Stimulated activated effector memory CD8-positive, alpha-beta T cell treated with anti-CD3 and anti-CD28 coated beads, Interleukin-12 subunit alpha, Interleukin-12 subunit beta, amount 100 ng/mL, for 72 hours (primary cell): ENCODE measurements around the gene TNFAIP8L2.
"Not testable (repeated sequence)": the region's sequence is repeated elsewhere in the genome, so short reads cannot be mapped to it uniquely, and the experiment has no call there.

Experiments used
- ATAC-seq: fragments of 150-1000 bp; cut with Tn5 transposase; 2 replicates; pipeline ENCODE4 v1.10.0; 2021
- DNase-seq, 2 donors: peaks; one replicate each; pipeline ENCODE4 v3.0.0; 2021 to 2022; ENCODE audit warnings: low spot score in 2 of 2
- H3K27ac Mint-ChIP-seq: one replicate; pipeline ENCODE4 v1.8.0; 2022; ENCODE audit warnings: mild to moderate bottlenecking, mixed read lengths
- H3K36me3 Mint-ChIP-seq: one replicate; pipeline ENCODE4 v1.8.0; 2022; ENCODE audit warnings: mild to moderate bottlenecking, mixed read lengths
- H3K4me1 Mint-ChIP-seq: one replicate; pipeline ENCODE4 v1.8.0; 2022; ENCODE audit warnings: mixed read lengths
- H3K4me3 Mint-ChIP-seq: one replicate; pipeline ENCODE4 v1.8.0; 2022; ENCODE audit warnings: mild to moderate bottlenecking, mixed read lengths
- H3K9me3 Mint-ChIP-seq: one replicate; pipeline ENCODE4 v1.8.0; 2022; ENCODE audit warnings: mixed read lengths

The TNFAIP8L2 gene

GRCh38 chr1:151165281-151165737 is 8.9 kb downstream of the TNFAIP8L2 start:
- Mint-ChIP-seq H3K36me3 (peaks cover 79% of the 10 kb centered on the region), H3K9me3 (no peaks in the 10 kb centered on the region), H3K4me3 (peak overlapping the region; percentile 92), H3K27ac (peak overlapping the region; percentile 95), H3K4me1 (peaks cover 48% of the 10 kb centered on the region)
- DNase-seq (no peak), ATAC-seq (no peak)

GRCh38 chr1:151165738-151166504 is 9.5 kb downstream of the TNFAIP8L2 start, which contains the start of the genes LYSMD1 and SCNM1:
TSS of gene LYSMD1 (minus strand) at chr1:151165902. CDS start at chr1:151165258, 644 bp downstream.
TSS of gene SCNM1 (plus strand) at chr1:151166144. CDS start at chr1:151166153, 9 bp downstream.
- ATAC-seq (peak; percentile 95), DNase-seq (peak; percentile 78 to 97)
- peak within 1 kb of the TSS; percentile 95 for H3K27ac Mint-ChIP-seq
- H3K4me1 Mint-ChIP-seq: peaks cover 47% of the 10 kb centered on the region
- no peaks in the 10 kb centered on the region for H3K9me3 Mint-ChIP-seq
- peaks cover 79% of the 10 kb centered on the region for H3K36me3 Mint-ChIP-seq
- peak within 1 kb of the TSS; percentile 92 for H3K4me3 Mint-ChIP-seq

GRCh38 chr1:151166505-151166956 is 10.1 kb downstream of the TNFAIP8L2 start:
- peaks cover 73% of the 10 kb centered on the region for H3K36me3 Mint-ChIP-seq
- ATAC-seq (no peak), DNase-seq (no peak)
- peak overlapping the region; percentile 95 for H3K27ac Mint-ChIP-seq
- H3K4me1 Mint-ChIP-seq: peaks cover 46% of the 10 kb centered on the region
- H3K4me3 Mint-ChIP-seq: peak overlapping the region; percentile 92
- H3K9me3 Mint-ChIP-seq: no peaks in the 10 kb centered on the region

GRCh38 chr1:151167116-151167515 is 10.7 kb downstream of the TNFAIP8L2 start:
- no peaks in the 10 kb centered on the region for H3K9me3 Mint-ChIP-seq
- peaks cover 41% of the 10 kb centered on the region for H3K4me1 Mint-ChIP-seq
- no peak for ATAC-seq

GRCh38 chr1:151171190-151171589 is 14.7 kb downstream of the TNFAIP8L2 start:
- Mint-ChIP-seq H3K4me1 (peaks cover 17% of the 10 kb centered on the region), H3K36me3 (peaks cover 90% of the 10 kb centered on the region), H3K9me3 (no peaks in the 10 kb centered on the region), H3K27ac (no peak overlapping the region), H3K4me3 (no peak overlapping the region)
- ATAC-seq (no peak), DNase-seq (no peak)

More at GRCh38 chr1:151167116-151167515, 10.7 kb downstream of the TNFAIP8L2 start:
- H3K4me3 Mint-ChIP-seq: peak overlapping the region; percentile 92
- H3K36me3 Mint-ChIP-seq: peaks cover 70% of the 10 kb centered on the region
- peak overlapping the region; percentile 95 for H3K27ac Mint-ChIP-seq
- no peak for DNase-seq

GRCh38 chr1:151175041-151175741 is 18.7 kb downstream of the TNFAIP8L2 start:
- DNase-seq: no peak
- no peaks in the 10 kb centered on the region for H3K9me3 Mint-ChIP-seq
- H3K4me3 Mint-ChIP-seq: no peak overlapping the region
- H3K36me3 Mint-ChIP-seq: peaks cover 90% of the 10 kb centered on the region
- peak overlapping the region; percentile 75 for H3K27ac Mint-ChIP-seq
- peaks cover 6% of the 10 kb centered on the region for H3K4me1 Mint-ChIP-seq
- ATAC-seq: no peak

GRCh38 chr1:151175863-151176262 is 19.4 kb downstream of the TNFAIP8L2 start, which contains the start of gene TMOD4:
TSS of gene TMOD4 (minus strand) at chr1:151175981. CDS start at chr1:151174875, 1,106 bp downstream.
- H3K27ac Mint-ChIP-seq: peak within 1 kb of the TSS; percentile 75
- no peak within 1 kb of the TSS for H3K4me3 Mint-ChIP-seq
- no peak for DNase-seq
- H3K9me3 Mint-ChIP-seq: no peaks in the 10 kb centered on the region
- peaks cover 9% of the 10 kb centered on the region for H3K4me1 Mint-ChIP-seq
- ATAC-seq: peak; percentile 58
- H3K36me3 Mint-ChIP-seq: peaks cover 90% of the 10 kb centered on the region

GRCh38 chr1:151176514-151177045 is 20.1 kb downstream of the TNFAIP8L2 start:
- ATAC-seq (no peak), DNase-seq (no peak)
- peaks cover 97% of the 10 kb centered on the region for H3K36me3 Mint-ChIP-seq
- H3K4me3 Mint-ChIP-seq: no peak overlapping the region
- no peaks in the 10 kb centered on the region for H3K9me3 Mint-ChIP-seq
- peaks cover 12% of the 10 kb centered on the region for H3K4me1 Mint-ChIP-seq
- H3K27ac Mint-ChIP-seq: peak overlapping the region; percentile 75

- peaks cover 23% of the 10 kb centered on the region for H3K4me1 Mint-ChIP-seq
- H3K9me3 Mint-ChIP-seq: no peaks in the 10 kb centered on the region
- H3K36me3 Mint-ChIP-seq: peaks cover 72% of the 10 kb centered on the region
- H3K27ac Mint-ChIP-seq: no peak overlapping the region
- ATAC-seq (no peak), DNase-seq (no peak)
- no peak overlapping the region for H3K4me3 Mint-ChIP-seq
These were observed 27.8 kb downstream of the TNFAIP8L2 start for GRCh38 chr1:151184211-151184610.

GRCh38 chr1:151187205-151187604 is 30.8 kb downstream of the TNFAIP8L2 start:
- Mint-ChIP-seq H3K9me3 (no peaks in the 10 kb centered on the region), H3K36me3 (peaks cover 50% of the 10 kb centered on the region), H3K27ac (no peak overlapping the region), H3K4me3 (no peak overlapping the region), H3K4me1 (peaks cover 30% of the 10 kb centered on the region)
- ATAC-seq (no peak), DNase-seq (no peak)

- DNase-seq, H3K9me3 Mint-ChIP-seq, ATAC-seq: not testable (repeated sequence)
- Mint-ChIP-seq H3K27ac (peak overlapping the region; percentile 98), H3K4me3 (peak overlapping the region; percentile 99), H3K4me1 (peaks cover 30% of the 10 kb centered on the region), H3K36me3 (peaks cover 35% of the 10 kb centered on the region)
These were observed 32.2 kb downstream of the TNFAIP8L2 start for GRCh38 chr1:151188667-151189066.

GRCh38 chr1:151189637-151190445 is 33.4 kb downstream of the TNFAIP8L2 start, which contains the start of gene VPS72:
TSS of gene VPS72 (minus strand) at chr1:151190197. CDS start at chr1:151190121, 76 bp downstream.
- peak within 1 kb of the TSS; percentile 98 for H3K27ac Mint-ChIP-seq
- ATAC-seq: peak; percentile 99
- H3K4me1 Mint-ChIP-seq: peaks cover 30% of the 10 kb centered on the region
- no peaks in the 10 kb centered on the region for H3K9me3 Mint-ChIP-seq
- DNase-seq: peak; percentile 68 to 91
- peak within 1 kb of the TSS; percentile 99 for H3K4me3 Mint-ChIP-seq
- H3K36me3 Mint-ChIP-seq: peaks cover 23% of the 10 kb centered on the region

- ATAC-seq (no peak), DNase-seq (no peak)
- Mint-ChIP-seq H3K4me3 (no peak overlapping the region), H3K27ac (no peak overlapping the region), H3K4me1 (peaks cover 36% of the 10 kb centered on the region), H3K36me3 (peaks cover 8% of the 10 kb centered on the region), H3K9me3 (no peaks in the 10 kb centered on the region)
These were observed 35.6 kb downstream of the TNFAIP8L2 start for GRCh38 chr1:151192047-151192446.

GRCh38 chr1:151193304-151193703 is 36.9 kb downstream of the TNFAIP8L2 start:
- H3K36me3 Mint-ChIP-seq: peaks cover 16% of the 10 kb centered on the region
- H3K4me1 Mint-ChIP-seq: peaks cover 37% of the 10 kb centered on the region
- DNase-seq (no peak), ATAC-seq (no peak)
- no peak overlapping the region for H3K27ac Mint-ChIP-seq
- no peak overlapping the region for H3K4me3 Mint-ChIP-seq
- no peaks in the 10 kb centered on the region for H3K9me3 Mint-ChIP-seq
